Left forelimb (tissue), 1 donor: ENCODE results near the gene SLC9C1.

ENCODE experiments used
- DNase-seq: peaks from one replicate; pipeline ENCODE4 v3.0.0-alpha.2; 2018; ENCODE audit warnings: low spot score

Gene SLC9C1

DNA sequence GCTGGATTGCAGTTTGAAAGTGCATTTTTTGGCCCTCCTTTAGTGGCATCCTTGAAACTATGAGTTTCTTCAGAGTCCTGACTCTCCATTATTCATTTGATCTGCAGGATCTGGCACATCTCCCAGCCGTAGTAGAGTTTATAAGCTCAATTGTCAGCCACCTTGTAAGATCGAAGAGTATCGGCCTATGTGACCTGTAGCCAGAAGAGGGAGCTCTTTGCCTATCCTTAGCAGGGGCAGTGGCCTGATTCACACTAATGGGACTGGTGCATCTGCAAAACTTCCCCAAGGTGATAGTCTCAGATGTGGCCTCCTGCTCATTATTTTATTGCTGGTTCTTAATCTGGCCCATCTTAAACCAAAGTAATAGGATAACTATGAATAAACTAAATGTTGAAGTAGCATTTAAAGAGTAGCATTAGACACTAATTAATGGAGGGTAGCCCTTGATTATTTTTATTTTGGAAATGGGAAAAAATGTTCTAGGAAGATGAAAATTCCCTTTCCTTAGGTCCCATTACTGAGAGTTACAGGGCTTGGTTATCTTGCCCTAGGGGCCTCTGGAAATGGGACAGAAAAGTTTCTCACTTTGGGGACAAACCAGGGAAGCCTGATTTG, 182.1 kb downstream of the SLC9C1 start:
- DNase-seq = no peak

DNA sequence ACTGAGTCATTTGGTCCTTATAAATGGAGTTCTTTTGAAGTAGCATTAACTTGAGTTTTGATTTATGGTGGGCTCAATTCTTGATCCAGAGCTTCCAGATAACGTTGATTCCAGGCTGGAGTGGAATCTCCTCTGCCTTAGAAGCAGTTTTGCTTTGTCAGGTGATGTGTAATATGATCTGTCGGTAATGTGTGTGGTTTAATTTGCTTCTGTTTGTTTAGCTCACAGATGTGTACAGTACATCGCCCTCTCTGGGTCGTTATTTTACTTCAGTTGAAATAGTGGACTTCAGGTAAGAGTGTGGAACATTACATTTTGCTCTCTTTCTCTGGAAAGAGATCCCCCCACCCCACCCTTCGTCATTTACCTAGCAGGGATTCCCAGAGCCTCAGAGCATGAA, 184.7 kb downstream of the SLC9C1 start:
- no peak for DNase-seq

DNA sequence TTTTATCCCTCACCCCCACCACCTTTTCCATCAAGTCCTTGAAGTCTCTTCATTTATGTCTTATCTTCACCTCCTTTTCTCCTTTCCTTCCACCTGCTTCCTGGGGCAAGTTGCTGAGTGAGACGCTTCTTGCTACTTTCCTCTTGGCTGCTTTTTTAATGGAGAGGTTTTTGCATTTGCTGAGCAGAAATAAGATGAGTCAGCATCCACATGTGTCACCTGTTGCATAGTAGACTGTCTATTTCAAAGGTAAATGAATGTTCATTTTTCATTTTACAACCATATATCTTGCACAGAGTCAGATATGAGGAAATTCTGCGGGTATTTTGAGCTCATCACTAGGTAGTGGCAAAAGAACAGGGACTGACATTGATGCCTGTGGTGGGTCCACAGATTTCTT, 189.2 kb downstream of the SLC9C1 start:
- DNase-seq = no peak

DNA sequence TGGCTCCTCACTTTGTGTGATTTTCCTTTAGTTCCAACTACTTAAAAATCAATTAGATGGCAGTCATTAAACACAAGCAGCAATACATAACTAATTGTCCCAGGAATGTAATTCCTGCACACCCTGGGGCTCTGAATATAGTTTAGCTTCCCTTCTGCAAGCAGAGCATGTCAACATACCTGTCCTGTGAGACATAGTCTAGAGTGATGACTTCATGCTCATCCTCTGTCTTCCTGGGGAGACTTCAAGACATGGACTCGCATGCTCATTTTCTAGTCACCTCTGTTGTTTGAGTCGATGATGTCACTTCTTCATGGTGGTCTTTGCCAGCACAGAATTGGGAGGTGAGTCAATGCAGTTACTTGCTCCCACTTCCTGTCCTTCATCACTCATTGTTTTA, 192.1 kb downstream of the SLC9C1 start:
- no peak for DNase-seq

DNA sequence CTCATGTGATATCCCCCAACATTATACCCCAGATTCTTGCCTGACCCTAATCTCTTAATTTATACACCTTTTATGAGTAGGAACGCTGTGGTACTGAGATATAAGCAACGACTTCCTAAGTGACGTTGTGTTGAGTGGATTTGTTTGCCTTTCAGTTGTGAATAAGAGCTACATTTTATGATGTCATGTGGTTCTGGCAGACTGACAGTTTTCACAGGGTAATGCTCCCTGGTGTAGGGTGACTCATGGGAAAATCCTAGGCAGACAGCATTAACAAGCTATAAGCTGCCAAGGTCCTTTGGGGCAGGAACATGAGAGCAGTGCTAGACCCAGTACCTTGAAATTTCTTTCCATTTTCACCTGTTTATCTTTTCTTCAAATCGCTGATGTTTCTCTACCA, 196.6 kb downstream of the SLC9C1 start:
- no peak for DNase-seq

DNA sequence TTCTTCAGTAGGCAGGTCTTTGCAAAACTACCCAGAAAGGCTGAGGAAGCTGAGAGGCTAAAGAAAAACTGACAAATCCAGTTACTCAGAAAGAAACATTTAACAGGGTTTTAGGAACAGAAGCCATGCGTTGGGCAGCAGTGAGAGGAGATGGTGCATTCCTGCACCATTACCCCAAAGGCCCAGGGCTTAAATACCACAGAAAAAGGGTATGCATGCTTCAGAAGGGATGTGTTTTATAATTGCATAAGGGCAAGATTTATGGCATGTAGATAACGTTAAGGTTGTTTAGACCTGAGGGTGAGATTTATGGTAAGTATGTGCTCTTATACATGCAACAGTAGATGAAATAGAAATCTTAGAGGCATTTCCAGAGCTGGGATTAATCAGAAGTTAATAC, 197.8 kb downstream of the SLC9C1 start:
- DNase-seq = no peak

DNA sequence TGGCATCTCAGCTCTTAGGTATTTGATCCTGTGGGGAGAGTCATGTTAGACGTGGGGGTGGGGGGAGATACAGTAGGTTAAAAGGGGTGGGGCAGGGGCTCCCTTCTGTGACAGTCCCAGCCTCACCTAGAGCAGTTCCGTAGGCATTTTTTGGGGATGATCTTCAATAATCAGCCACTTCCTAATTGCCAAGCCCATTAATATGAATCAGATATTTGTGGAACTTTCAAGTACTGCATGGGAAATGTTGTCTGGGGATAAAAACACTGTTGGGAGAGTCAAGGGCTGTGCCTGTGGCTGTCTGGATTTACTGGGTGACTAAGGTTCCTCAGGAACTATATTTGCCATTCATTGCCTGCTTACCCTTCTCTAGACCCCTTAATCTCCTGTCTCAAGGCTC, 198.3 kb downstream of the SLC9C1 start:
- no peak for DNase-seq

DNA sequence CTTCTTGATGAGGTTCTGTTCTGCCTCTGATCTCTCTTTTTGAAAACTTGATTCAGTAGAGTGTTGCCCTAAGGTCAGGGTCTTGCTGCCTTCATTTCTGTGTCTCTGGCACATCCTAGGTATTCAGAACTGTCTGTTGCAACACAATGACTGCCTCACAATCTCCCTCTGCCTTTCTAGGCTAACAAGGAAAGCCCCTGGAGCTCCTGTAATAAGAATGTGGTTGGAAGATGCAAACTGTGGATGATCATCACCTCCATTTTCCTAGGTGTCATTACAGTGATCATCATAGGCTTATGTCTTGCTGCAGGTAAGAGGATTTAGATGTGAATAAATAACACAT, 200.9 kb downstream of the SLC9C1 start:
- DNase-seq = no peak

DNA sequence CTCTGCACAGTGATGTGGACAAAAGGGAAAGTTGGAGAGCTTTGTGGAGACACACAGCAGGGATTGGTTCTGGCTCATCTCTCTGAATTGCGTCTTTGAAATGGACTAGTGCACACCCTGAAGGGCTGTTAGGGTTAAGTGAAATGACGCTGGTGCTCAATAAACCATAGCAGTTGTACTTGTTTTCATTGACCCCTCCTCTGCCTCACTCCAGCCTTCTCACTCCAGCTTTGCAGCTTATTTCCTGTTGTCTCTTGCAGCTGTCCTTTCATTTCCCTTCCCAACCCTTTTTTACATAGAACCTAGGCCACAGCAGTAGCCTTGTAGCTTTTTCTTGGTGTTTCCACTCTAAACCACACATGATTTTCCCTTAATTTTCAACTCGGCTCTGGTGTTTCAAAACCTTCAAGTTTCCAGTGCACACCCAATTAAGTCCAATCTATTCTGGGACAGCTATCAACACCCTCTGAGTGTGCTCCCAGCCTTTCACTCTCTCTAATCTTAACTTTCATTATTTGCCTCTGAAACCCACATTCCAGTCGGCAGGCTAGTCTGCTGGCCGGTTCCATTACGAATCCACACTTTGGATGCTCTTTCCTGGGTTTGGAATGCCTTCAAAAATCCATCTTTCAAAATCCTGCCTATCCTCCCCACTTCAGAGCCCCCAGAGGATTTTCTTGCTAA, 201.4 kb downstream of the SLC9C1 start:
- DNase-seq = no peak

DNA sequence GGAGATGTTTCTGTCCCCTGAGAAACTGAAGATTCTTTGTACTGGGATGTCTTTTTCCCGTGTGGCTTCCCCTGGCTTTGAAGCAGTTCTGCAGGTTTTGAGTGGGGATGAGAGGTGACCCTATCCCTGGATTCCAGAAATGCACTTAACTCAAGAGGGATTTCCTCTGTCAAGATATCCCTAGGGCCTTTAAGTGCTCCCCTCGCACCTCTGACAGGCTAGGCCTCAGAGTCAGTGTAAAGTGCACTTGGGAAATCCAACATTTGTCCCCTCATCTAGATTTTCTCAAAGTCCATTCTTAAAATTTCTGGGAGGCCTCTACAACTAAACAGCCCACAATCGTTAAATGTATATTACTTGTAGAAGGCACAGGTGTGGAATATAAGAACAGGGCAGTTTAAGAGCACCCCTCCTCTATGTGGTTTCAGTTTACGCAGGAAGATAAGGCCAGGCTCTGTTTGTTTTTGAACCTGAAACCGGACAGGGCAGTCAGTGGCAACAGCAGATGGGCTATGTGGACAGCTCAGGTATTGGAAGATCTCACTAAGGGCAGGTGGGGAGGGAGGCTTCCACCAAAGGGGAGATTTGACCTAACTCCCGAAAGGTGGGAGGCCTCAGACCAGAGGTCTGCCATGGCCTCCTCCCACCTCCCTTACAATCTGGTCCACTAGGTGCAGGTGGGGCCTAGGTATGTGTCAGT, 203.0 kb downstream of the SLC9C1 start:
- DNase-seq = no peak
